EL (cell line): ENCODE results near the gene RUBCNL.
"Not testable (repeated sequence)": the region's sequence is repeated elsewhere in the genome, so short reads cannot be mapped to it uniquely, and the experiment has no call there.

ENCODE experiments used
- DNase-seq: peaks from one replicate; pipeline ENCODE4 v3.0.0-alpha.2; 2016

Gene RUBCNL, protein sequence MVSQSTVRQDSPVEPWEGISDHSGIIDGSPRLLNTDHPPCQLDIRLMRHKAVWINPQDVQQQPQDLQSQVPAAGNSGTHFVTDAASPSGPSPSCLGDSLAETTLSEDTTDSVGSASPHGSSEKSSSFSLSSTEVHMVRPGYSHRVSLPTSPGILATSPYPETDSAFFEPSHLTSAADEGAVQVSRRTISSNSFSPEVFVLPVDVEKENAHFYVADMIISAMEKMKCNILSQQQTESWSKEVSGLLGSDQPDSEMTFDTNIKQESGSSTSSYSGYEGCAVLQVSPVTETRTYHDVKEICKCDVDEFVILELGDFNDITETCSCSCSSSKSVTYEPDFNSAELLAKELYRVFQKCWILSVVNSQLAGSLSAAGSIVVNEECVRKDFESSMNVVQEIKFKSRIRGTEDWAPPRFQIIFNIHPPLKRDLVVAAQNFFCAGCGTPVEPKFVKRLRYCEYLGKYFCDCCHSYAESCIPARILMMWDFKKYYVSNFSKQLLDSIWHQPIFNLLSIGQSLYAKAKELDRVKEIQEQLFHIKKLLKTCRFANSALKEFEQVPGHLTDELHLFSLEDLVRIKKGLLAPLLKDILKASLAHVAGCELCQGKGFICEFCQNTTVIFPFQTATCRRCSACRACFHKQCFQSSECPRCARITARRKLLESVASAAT

DNA sequence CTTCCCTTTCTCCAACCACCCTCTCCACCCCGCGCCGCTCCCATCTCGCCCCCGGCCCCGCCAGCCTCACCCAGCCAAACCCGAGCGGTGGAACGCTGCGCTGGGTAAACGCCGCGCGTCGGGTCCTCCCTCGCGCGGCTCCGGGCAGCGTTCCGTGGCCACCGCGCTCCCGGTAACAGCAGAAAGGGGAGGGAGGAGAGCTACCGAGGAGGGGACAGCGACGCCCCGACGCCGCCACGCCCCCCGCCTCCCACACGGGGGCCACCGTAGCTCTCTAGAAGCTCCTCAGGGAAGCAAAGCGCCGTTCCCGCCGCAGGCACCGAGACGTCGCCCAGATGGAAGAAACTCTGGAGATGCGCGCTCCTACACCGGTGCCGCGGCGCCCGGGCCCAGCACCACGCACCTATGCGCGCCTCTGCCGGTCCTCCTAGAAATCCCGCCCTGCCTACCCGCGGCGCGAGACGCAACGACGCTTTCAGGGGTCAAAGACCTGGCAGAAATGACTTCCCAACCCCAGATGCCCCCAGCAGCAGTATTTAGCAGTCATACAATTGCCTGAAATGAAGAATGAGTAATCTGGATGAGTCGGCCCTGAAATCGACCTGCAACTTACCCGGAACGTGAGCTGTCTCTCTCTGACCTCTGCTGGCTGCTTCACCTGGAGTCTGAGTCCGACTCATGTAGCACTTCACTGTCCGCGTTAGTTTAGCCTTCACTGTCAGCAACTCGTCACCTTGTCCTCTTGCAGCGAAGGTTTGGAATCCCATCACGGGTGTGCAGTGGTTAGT, at the start of gene RUBCNL:
TSS of gene RUBCNL (minus strand) at position 189 of the 788 bp plus-strand sequence. CDS start 14,777 bp downstream, outside the sequence.
- peak; percentile 22 for DNase-seq

DNA sequence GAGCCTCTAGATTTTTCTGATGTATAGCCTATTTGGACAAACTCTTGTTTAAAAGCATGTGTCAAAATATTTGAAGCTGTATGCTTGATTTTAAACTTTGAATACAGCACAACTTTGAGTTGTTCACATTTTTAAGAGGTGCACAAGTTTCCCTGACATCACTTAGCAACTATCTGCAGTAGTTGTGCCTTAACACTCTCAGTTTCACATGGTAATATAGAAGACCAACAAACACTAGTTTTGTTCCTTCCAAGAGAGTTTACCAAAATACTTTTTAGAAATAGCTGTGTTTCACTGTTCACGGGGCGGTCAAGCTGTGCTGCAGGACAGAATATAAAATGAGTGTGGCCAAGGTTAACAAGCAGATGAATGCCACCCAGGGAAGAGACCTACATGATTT, 42.5 kb upstream of the RUBCNL start:
- not testable (repeated sequence) for DNase-seq

DNA sequence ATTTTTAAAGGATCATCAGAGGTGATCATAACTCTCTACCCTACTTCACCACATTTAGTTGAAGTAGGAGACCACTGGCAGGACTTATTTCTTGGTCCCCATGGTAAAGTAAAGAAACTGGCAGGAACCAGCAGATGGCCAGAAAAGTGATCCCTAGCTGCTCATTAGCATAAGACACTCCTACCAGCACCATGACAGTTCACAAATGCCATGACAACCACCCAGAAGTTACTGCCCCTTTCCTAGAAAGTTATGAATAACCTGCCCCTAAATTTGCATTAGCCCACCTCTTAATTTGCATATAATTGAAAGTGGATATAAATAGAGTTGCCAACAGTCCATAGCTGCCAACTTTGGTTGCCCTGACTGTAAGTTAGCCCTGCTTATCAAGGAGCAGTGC, 18.4 kb upstream of the RUBCNL start:
- no peak for DNase-seq

DNA sequence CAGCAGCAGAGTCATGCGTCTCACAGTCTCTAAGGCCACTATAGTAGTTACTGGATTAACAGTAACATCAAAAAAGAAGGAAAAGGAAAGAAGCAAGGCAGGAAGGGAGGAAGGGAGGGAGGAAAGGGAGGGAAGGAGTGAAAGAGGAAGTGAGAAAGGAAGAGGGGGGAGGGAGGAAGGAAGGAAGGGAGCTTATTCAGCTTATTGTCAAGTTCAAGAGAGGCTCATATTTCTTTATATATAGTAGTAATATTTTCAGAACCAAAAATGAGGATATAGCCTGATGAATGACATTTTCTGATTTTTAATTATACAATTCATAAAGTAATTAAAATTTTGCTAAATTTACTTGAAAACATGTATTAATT, 17.7 kb upstream of the RUBCNL start:
- no peak for DNase-seq

DNA sequence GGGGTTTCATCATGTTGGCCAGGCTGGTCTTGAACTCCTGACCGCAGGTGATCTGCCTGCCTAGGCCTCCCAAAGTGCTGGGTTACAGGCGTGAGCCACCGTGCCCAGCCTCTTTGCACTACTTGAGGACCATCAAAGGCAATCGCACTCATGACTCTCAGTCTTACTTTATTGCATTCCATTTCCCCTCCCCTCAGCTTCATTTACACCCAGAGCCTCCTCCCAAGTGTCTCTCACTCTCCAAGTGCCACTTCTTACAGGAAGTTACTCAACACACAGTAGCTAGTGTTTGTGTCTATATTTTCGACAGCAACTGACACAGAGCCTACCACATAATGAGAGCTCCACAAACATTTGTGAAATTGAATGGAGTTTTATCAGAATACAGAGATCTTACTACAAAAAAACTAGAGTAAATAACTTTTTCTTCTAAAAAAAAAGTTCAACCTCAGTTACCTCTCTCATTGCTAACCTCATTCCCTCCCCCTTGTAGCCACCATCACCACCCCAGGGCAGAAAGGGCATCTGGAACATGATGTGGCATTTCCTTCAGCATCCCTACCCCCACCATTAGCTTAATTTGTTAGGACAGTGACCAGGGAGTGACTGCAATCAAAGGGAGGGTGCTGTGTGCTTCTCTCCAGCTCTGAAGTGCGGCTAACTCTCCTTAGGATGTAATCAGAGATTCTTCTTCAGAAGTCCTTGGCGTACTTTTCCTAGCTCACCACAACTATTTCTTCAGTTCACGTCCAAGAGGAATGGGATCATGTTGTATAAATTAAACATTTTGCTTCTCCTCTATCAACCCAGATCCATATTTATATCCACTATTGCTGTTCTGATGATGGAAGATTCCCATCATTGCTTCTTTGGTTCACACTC, 17.0 kb upstream of the RUBCNL start:
- no peak for DNase-seq

DNA sequence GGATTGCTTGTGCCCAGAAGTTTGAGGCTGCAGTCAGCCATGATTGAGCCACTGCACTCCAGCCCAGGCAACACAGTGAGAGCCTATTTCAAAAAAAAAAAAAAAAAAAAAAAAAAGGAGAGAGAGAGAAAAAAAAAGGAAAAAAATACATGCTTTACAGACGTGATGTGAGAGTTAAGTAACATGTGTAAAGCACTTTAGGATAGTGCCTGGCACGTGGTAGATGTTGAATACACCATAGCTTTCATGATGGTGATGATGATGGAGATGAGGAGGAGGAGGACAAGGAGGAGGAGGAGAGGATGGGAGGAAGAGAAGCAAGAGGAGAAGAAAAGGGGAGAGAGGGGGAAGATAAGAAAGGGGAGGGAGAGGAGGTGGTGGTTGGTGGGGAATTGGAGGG, 15.1 kb upstream of the RUBCNL start:
- no peak for DNase-seq

DNA sequence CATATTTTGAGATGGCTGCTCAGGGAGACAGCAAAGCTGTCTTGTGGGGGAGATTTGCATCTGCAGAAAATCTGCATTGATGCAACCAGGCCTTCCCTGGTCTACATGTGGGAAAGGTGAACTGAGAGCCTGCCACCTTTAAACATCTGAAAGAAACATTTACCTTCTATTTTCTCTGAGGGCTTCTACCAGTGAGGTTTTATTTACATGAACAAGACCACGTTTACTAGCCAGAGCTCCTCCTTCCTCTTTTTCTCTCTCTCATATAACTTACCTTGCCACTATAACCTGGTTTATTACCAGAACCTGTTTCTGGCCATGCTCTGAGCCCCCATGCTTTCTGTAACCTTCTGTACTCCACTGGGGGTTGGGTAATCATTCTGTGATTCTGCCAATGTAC, 14.4 kb upstream of the RUBCNL start:
- DNase-seq, result no peak

DNA sequence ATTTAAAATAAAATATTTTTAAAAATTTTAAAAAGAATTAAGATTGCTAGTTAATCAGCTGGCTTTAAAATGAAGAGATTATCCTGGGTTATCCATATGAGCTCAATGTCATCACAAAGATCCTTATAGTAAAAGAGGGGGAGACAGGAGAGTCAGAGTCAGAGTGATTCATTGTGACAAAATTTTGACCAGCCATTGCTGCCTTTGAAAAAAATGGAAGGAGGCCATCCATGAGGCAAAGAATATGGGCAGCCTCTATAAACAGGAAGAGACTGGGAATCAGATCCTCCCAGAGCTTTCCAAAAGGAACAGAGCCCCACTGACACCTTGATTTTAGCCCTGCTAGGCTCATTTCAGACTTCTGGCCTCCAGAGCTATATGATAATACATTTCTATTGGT, 9.3 kb upstream of the RUBCNL start:
- DNase-seq, result peak; percentile 21

DNA sequence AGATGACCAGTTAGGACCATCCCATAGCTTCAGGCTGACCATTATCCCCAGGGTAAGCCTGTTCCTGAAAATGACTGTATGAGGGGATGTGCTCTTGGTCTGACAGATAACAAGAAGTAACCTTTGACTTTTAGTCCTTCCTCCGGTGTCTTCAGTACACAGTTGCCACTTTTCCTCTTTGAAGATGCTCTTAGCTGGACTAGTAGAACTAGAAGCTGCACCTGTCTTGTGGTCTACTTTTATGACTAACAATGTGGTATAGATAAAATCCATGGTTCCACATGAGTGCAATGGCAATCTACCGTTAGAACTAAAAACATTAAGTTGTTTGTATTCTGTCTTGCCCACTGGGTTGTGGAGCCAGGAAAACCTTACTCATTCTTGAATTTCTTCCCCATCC, 5.9 kb upstream of the RUBCNL start:
- DNase-seq, result no peak

DNA sequence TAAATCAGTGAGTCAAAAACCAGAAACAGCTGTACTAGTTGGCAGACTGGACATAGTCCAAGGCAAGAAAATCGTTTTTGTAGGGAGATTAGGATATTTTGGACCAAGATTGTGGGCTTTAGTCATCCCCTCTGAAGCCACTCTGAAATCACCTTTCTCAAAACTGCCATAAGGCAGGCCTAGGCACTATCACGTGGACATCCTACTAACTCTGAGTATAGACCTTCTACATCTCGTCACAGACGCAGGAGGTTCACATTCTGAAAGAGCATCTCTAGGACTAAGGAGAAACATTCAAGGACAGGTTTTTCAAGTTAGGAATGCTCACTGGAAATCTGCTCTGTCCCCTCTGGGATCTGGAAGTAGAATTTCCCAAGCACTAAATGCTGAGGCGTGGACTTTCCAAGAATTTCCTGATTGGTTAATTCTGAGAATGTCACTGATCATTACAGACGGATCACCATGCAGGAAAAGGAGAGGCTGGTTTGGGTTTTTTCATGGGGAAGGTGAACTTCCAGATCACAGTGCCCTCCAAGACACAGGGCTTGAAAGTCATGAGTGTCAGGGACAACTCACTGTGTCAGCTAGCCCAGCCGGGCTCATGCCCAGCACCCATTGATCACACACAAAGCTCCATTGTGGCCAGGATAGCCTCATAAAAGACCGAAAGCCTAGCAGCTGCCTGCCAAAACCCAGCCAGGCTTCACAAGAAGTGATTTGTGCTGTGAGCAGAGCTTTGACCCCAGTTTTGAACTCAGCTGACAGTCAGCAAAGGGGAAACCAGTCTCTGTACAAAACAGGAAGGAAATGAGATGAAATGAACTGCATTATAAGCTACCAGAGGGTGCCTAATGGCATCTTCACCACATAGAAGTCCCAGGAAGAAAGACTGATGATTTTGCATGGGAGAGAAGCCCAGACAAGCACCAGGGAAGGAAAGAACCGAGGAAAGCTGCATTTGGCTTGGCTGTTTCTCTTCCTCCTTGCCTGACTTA, 2.7 kb upstream of the RUBCNL start:
- DNase-seq, result no peak

DNA sequence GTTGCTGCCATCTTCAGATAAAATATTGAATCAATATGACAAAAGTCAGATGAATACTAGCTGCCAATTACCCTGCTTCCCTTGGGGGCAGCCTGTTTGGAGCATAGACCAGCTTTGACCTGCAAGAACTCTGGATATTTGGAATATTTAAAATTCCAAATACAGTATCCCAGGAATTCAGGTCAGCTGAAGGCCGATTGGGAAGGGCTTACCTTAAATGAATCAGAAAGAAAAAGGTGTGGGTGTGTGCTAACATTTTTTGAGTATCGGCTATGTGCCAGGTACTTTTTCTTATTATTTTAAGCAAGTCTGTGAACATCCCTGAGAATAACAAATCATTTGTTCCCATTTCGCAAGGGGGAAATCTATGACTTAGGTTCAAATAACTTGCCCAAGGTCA, 1.8 kb upstream of the RUBCNL start:
- no peak for DNase-seq

DNA sequence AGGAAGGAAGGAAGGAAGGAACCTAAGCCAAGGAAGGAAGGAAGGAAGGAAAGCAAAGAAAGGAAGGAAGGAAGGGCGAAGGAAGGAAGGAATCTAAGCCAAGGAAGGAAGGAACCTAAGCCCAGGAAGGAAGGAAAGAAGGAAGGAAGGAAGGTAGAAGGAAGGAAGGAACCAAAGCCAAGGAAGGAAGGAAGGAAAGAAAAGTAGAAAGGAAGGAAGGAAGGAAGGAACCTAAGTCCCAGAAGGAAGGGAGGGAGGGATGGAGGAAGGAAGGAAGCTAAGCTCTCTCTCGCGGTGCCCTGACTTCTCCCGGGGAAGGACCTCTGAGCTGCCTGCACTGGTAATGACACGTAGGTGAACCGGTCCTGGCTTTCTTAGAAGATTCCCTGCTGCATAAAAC, 1.3 kb upstream of the RUBCNL start:
- DNase-seq, result no peak

DNA sequence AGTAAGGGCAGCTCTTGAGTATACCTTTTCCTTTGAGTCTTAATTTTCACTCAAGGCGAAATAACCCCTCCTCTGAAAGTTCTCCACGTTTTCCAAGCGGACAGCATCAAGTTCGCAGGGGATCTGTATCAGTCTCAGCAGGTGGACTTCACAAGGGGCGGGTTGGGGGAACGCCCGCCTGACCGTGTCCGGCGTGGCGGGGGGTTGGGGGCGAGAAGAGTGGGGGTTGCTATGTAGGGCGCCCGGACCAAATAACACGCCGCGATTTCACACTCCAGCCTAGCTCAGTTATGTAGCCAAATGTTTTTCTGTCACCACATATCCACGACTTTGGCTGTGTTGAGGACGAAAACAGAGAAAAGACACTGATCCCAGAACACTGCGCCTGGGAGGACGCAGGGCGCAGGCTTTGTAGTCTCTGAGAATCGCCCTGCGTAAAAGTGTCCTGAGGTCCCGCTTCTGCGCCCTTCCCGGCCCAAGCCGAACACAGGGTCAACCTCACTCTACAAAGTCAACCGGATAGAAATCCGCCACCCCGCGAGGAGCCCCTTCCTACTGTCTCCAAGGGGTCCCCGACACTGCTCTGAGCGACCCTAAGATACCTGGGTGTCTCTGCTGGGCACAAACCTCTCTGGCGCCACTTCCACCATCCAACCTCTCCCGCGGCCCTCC, 524 bp downstream of the RUBCNL start:
- DNase-seq, result no peak

DNA sequence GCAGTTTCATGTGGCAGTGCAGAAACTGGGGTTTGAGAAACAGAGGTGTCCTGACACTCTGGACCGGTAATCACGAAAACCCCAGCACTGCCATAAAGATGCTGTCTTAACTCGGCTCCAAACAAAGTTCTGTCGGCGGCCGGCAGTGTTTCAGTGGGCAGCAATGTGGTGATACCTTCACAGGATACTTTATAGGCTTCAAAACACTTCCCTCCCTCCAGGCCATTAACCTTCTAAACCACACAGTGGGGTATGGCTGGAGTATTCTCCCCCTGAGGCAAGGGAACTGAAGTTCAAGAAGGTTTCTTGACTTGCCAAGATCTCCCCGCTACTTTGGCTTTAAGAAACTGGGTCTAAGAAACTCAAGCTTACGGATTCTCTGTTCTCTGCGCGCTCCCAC, 1.1 kb downstream of the RUBCNL start:
- no peak for DNase-seq

DNA sequence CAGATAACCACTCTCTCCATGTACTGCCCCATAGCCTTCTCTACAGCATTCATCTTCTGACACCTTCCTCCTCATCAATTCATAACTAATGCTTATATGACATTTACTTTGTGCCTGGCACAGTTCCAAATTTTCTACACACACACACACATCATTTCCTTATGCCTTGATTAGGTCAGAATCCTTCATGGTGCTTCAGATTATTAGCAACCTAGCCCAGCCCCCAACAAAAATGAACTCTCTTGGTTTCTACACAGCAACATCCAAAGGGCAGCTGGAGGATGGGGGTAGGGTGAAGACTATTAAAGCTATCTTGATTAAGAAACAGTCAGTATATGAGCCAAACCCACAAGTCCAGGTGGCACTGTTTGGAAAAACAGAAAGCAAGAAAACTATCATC, 3.7 kb downstream of the RUBCNL start:
- no peak for DNase-seq

DNA sequence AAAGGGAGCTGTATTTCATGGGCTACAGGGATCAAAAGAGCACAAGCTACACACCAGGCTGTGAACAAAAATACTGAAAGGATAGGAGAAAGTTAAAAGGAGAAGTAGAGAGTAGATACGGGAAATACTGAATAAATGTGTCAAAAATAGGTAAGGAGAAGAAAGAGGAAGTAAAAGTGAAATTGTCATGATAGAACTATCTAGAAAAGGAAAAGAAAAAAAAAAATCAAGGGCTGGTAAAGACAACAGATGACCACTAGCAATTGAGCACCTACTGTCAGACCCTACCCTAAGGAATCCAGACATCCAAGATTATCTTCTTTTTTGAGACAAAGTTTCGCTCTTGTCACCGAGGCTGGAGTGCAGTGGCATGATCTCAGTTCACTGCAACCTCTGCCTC, 4.8 kb downstream of the RUBCNL start:
- DNase-seq, result no peak

DNA sequence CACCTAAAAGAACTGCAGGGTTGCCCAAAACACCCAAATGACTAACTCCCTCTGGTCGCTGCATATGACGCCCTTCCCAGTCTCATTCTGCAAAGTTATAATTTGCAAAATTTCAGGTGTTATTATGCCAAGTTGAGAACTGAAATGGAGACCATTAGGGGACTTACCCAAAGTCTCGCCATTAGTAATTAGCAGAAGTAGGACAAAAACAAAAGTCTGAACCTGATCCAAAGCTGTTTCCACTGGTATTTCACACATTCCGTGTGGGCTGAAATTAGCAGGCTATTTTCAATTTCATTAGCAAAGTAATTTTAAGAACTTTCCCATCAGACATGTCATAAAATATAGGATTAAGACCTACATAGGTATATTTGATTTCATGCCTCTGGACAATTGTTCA, 6.8 kb downstream of the RUBCNL start:
- no peak for DNase-seq

DNA sequence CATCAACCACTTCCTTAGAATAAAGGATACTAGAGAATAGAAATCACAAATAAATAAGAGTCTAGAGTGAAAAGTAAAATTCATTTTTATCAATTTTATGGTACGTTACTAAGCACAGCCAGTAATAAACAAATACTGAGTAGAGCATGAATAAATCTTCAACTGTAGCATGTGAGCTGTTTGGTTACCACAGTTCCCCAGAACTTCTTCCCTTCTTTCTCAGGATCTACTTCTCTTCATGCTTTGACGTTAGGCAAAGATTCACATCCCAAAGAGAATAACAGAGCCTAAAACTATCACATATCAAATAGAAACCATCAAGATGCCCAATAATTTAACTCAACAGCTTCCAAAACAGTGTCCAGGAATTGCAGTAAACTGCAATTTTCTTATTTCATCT, 7.4 kb downstream of the RUBCNL start:
- no peak for DNase-seq

DNA sequence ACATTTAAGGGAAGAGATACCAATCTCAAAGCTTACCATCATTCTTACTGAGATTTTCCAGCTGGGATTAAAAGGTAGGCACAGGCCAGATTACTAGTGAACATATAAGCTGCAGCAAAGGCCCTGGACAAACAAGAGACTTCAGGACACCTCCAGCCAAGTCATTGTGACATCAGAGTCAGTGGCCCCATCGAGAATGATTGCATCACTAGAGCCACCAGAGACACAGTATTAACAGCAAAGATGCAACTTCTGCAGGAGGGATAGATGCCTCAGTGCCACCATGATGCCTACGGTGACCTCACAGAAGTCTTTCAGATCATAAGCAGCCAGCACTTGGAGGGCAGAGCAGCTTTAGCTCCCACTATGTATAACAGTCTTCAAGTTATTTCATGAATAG, 8.6 kb downstream of the RUBCNL start:
- DNase-seq, result no peak

DNA sequence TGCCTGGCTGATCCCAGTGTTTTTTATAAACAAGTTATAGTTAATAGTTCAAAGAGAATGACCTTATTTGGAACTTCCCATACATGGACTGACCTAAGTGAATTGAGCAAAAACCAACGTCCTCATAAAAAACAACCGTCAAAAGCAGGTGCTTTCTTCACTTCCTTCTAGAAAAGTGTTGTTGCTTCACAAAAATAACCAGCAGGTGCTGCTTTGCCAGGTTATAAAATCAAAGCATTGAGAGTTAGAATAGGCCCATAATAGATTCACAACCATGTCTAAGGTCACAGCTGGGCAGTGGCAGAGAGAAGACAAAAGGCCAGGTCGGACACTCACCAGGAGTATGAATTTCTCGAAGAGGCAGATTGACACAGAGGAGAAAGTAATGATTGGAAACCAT, 9.5 kb downstream of the RUBCNL start:
- DNase-seq, result no peak

DNA sequence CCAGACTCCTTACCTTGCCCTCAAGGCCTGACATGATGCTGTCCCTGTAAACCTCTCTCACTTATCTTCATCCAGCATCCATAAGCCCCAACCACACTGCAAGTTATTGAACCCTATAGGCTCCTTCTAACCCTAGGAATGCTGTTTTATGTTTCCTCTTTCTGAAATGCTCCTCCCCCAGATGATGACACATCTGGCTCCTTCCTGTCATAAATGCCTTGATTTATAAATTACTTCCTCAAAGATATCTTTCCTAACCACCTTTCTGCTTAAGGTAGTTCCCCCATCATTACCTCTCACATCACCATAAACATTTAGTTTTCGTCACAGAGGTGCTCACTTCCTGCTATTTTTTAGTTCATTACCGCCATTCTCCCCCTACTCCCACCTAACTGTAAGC, 12.3 kb downstream of the RUBCNL start:
- no peak for DNase-seq
